GM18505 (cell line): ENCODE results near the gene KLF5.
"Not testable (repeated sequence)": the region's sequence is repeated elsewhere in the genome, so short reads cannot be mapped to it uniquely, and the experiment has no call there.

ENCODE experiments used
- ATAC-seq: cut with Tn5 transposase; IDR thresholded peaks from one replicate; pipeline ENCODE4 v1.9.1; 2021; ENCODE audit not compliant: unreplicated experiment
- POLR2A ChIP-seq: IDR thresholded peaks from 4 replicates; pipeline ENCODE4 v1.6.1; 2011; ENCODE audit warnings: borderline replicate concordance; ENCODE audit not compliant: insufficient read depth, insufficient read length; ENCODE audit errors: extremely low read depth

The KLF5 gene

GRCh38 chr13:73082895-73083294, 24.1 kb downstream of the KLF5 start:
- no peak for TF ChIP-seq POLR2A
- ATAC-seq = no peak

- no peak for TF ChIP-seq POLR2A
- no peak for ATAC-seq
Measured at GRCh38 chr13:73088332-73088935, 29.6 kb downstream of the KLF5 start.

- no peak for TF ChIP-seq POLR2A
- no peak for ATAC-seq
Measured at GRCh38 chr13:73089213-73089612, 30.4 kb downstream of the KLF5 start.

- TF ChIP-seq POLR2A = no peak
- ATAC-seq = no peak
Measured at GRCh38 chr13:73090116-73090822, 31.5 kb downstream of the KLF5 start.

GRCh38 chr13:73090823-73091187, 32.0 kb downstream of the KLF5 start:
- no peak for ATAC-seq
- no peak for TF ChIP-seq POLR2A

- ATAC-seq = no peak
- TF ChIP-seq POLR2A = no peak
Measured at GRCh38 chr13:73092829-73093228, 34.0 kb downstream of the KLF5 start.

GRCh38 chr13:73096173-73096572, 37.4 kb downstream of the KLF5 start:
- no peak for ATAC-seq
- no peak for TF ChIP-seq POLR2A

- no peak for ATAC-seq
- TF ChIP-seq POLR2A = no peak
Measured at GRCh38 chr13:73096638-73097037, 37.8 kb downstream of the KLF5 start.

- not testable (repeated sequence) for ATAC-seq
Measured at GRCh38 chr13:73100781-73101180, 42.0 kb downstream of the KLF5 start.

- no peak for ATAC-seq
- no peak for TF ChIP-seq POLR2A
Measured at GRCh38 chr13:73101351-73102007, 42.7 kb downstream of the KLF5 start.

GRCh38 chr13:73103238-73103637, 44.4 kb downstream of the KLF5 start:
- no peak for TF ChIP-seq POLR2A
- no peak for ATAC-seq

GRCh38 chr13:73106513-73107178, 47.8 kb downstream of the KLF5 start:
- no peak for ATAC-seq

GRCh38 chr13:73107481-73107880, 48.7 kb downstream of the KLF5 start:
- no peak for TF ChIP-seq POLR2A
- no peak for ATAC-seq

More at GRCh38 chr13:73106513-73107178, 47.8 kb downstream of the KLF5 start:
- no peak for TF ChIP-seq POLR2A

GRCh38 chr13:73107970-73108369, 49.2 kb downstream of the KLF5 start:
- no peak for ATAC-seq
- TF ChIP-seq POLR2A = no peak
